Measurements from ENCODE around the gene TMEM45A.
"Not testable (repeated sequence)": the region's sequence is repeated elsewhere in the genome, so short reads cannot be mapped to it uniquely, and the experiment has no call there.

TMEM45A gene, protein sequence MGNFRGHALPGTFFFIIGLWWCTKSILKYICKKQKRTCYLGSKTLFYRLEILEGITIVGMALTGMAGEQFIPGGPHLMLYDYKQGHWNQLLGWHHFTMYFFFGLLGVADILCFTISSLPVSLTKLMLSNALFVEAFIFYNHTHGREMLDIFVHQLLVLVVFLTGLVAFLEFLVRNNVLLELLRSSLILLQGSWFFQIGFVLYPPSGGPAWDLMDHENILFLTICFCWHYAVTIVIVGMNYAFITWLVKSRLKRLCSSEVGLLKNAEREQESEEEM

DNA sequence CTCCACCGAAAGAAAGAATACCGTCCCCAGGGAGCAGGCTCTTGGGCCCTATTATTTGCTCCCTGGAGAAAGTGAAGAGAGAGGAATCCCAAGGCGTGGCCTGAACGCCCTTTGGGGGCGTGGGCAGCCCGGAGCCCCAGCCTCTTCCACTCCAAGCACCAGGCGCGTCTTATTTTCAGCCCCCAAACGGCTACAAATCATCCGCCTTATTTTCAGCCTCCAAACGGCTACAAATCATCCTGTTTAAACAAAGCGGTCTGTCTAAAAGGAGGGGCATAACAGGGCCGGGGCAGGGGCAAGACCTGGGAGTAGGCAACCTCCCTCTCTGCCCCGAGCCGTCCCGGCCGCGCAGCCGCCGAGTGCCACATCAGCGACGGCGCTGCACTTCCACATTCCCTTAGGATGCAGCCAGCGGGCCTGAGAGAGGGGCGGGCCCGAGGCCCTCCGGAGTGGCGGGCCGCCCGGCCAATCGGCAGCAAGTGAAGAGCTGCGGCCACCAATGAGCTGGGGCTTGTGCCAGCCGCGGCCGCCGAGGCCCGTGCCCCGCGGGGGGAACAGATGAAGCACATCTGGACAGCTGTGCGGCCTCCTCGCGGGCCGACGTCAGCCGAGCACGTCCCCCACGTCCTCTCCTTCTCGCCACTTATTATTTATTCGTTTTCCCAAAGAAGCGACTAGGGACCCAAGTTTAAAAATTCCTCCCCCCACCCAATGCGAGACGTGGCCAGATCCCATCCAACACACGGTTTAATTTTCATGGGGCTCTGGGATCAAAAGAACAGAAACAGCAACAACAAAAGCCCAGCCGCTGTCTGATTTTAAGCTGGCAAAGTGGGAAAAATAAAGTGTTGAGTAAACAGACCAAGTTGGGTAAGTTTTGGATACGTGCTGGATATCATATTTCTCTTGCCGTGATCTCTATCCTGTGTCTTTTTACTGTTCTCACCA is at the start of gene TMEM45A:
TMEM45A (plus strand) TSS at position 561 of the 948 bp plus-strand sequence. CDS start 62,593 bp downstream, outside the sequence.
- DNase-seq, result peak; percentile 26 to 73 (median 58)

DNA sequence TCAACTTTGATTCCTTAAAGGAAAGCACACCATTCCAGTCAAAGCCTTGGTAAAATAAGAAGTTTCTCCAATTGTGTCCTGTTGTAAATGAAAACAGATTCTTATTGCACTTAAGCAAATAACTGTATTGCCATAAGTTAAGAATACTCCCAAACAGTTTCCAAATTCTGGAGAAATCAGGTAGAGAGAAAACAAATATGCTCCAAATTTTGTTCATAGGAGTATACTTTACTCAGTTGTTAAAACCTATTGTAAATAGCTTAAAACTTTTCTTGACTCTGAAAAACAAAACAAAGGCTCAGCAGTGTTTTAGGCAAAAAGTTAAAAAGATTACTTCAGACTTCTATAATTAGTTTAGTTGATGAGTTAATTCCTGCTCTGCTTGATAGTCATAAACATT is 48.7 kb upstream of the TMEM45A start:
- DNase-seq, result no peak

GRCh38 chr3:100447067-100447466 is 45.4 kb upstream of the TMEM45A start:
- DNase-seq, result not testable (repeated sequence)

DNA sequence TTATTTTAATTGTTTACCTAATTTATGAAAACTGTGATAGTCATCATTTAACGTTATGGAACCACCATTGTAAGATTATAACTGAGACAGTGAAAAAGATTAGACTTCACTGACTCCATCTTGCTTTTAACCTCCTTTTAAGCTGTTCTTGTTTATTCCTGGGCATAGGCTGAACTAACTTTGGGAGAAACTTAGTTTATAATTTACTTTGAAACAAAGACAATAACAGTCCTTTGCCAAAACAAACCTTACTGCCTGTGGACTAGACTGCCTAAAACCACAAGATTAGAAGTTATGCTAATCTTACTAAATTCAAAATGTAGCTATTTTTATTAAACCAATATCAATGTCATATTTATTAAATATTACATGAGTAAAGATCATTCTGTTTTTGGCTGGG is 44.3 kb upstream of the TMEM45A start:
- no peak for DNase-seq

DNA sequence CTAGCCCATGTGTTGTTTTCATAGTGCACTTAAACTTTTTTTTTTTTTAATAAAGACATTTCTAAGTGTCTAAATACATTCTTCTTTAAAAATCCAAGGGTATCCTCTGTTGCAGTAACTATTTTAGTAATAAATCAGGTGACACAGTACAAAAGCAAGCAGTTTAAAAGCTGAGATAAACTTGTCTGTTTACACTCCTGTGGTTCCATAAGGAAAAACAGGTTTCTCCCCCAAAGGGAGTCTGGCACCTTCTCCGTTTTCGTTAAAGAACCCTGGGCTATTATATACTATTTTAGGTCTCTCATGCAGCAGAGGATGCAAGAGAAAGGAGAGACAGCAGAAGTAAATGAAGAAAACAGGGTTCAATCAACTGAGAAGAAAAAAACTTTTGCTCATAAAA is 43.2 kb upstream of the TMEM45A start:
- no peak for DNase-seq

DNA sequence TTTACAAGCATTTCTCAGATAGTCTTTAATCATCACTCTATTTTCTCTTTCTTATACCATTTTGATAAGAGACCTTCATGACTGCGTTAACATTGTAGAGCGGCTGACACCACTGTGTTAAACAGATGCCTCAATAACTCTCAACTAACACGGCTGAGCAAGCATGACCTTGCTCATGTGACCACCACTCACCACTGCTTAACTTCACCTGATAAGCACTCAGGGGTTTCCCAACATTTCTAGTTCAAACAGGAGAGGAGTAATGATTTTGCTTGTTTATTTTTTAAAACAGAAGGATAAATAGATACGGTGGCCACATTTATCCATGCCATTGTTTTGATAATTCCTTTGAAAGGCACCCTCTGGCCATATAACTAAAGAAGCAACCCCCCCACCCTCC is 37.7 kb upstream of the TMEM45A start:
- DNase-seq, result no peak

DNA sequence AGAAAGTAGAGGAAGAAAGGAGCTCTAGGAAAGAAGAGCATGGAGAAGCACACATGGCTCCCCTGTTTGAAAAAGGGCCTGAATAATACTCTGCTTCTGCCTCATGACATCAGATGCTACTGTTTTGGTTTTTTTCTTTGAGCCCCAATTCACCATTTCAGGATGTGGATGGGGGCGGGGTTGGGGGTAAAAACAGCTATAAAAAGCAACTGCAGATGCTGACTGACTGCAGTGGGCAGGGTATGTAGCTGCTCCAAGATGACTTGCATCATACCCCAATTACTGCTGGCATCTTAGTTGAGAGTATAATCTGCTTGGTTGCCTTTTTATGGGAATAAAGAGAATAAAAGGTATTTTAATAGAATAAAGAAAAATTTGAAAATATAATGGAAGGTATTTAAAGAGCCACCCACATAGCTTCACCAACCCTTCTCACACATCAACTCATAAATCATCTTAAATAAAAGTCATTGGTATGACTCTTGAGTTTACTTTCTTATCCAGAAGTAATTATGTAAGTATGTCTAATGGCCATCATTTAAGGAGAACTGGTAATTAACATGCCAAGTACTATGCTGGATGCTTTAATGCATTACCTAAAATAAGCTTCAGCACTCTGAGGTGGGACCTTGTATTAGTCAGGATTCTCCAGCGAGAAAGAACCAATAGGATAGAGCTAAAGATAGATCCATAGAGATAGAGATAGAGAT is 36.4 kb upstream of the TMEM45A start:
- DNase-seq, result no peak

- no peak for DNase-seq
Observed at GRCh38 chr3:100456745-100457144, 35.7 kb upstream of the TMEM45A start.

GRCh38 chr3:100457811-100458210 is 34.6 kb upstream of the TMEM45A start:
- DNase-seq, result no peak

DNA sequence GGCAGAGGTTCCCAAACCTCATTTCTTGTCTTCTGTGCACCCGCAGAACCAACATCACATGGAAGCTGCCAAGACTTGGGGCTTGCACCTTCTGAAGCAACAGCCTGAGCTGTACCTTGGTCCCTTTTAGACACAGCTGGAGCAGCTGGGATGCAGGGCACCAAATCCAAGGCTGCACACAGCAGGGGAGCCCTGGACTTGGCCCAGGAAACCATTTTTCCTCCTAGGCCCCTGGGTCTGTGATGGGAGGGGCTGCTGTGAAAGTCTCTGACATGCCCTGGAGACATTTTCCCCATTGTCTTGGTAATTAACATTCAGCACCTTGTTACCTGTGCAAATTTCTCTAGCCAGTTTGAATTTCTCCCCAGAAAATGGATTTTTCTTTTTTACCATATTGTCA is 33.6 kb upstream of the TMEM45A start:
- DNase-seq, result no peak

DNA sequence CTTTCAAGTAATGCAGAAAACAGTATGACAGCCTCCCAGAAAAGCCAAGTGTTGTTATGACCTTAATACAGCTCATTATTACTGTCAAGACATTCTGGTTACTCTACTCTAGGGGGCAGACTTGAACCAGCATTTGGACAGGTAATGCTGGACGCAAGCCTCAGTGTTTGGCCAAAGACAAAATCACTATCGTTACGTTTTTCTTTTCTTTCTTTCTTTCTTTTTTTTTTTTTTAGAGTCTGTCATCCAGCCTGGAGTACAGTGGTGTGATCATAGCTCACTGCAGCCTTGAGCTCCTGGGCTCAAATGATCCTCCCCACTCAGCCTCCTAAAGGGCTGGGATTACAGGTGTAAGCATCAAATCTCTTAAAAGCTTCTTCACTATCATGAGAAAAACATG is 29.4 kb upstream of the TMEM45A start:
- no peak for DNase-seq

- no peak for DNase-seq
Observed at GRCh38 chr3:100463646-100464155, 28.7 kb upstream of the TMEM45A start.

DNA sequence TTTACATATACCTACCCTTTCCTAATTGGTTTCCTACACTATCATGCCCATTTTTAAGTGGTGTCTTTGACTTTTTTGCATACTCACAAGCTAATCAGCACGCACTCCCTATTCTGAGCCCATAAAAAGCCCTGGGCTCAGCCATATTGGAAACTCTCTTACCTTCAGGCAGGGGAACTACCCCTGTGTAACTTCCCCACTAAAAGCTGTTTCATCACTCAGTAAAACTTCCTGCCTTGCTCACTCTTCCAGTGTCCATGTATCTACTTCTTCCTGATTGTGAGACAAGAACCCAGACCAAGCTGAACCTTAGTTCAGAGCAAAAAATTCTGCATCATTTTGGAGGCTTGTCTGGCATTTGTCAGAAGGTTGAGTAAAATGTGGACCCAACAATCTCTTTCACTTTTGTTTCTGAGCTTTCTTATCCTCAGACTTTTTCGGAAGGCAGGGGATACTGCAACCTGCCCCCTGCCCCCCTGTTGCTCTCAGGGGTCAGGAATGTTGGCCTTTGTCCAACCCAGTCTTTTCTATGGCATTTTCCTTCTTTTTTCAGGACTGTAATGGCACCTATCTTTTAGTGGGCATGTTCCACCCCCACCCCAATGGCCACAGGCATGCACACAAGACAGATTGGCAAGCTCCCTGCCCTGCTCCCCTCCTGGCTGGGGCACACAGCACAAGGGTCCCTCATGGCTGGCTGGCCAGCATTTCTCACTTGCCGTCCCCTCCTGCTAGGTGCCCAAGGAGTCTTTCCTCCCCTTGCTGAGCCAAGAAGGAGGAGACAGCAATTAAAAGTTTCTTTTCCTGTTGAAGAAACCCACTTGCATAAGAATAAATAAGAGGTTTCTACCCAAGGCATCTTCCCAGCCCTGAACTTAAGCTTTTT is 26.3 kb upstream of the TMEM45A start:
- DNase-seq, result no peak

DNA sequence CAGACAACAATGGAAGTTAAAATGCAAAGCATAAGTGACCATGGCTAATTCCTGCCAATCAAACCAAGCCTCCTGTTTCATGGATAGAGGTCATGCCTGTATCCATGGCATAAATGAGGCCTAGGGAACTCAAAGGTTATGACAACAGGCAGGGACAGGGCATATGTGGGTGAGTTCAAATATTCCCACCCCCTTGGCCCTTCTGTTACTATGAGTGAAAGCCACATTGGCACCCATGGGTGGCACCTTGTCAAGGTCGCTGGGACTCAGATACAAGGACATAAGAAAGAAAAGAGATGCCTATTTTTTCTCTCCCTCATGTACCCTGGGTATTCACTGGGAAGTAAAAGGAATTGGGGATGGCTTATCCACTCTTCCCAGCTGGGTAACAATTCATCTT is 25.3 kb upstream of the TMEM45A start:
- DNase-seq, result no peak

DNA sequence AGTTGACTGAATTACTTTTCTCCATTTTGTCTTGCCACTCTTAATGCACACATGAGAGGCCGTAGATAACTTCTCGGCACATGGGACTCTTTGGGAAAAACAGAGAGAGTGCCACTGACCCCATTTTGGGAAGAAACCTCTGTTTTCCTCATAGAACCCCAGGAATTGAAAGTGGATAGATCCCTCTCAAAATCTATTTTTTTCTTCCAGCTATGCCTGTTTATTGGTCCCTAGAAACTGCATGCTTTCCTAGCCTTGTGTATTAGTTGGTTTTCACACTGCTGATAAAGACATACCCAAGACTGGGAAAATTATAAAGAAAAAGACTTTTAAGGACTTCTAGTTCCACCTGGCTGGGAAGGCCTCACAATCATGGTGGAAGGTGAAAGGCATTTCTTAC is 23.7 kb upstream of the TMEM45A start:
- no peak for DNase-seq

GRCh38 chr3:100470951-100471350 is 21.5 kb upstream of the TMEM45A start:
- no peak for DNase-seq

- no peak for DNase-seq
Observed at GRCh38 chr3:100471444-100471843, 21.0 kb upstream of the TMEM45A start.

DNA sequence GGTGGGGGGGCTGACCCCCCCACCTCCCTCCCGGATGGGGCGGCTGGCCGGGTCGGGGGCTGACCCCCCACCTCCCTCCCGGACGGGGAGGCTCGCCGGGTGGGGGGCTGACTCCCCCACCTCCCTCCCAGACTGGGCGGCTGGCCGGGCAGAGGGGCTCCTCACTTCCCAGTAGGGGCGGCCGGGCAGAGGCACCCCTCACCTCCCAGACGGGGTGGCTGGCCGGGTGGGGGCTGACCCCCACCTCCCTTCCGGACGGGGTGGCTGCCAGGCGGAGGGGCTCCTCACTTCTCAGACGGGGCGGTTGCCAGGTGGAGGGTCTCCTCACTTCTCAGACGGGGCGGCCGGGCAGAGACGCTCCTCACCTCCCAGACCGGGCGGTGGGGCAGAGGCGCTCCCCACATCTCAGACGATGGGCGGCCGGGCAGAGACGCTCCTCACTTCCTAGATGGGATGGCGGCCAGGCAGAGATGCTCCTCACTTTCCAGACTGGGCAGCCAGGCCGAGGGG is 14.5 kb upstream of the TMEM45A start:
- DNase-seq, result not testable (repeated sequence)

- DNase-seq, result not testable (repeated sequence)
Observed at GRCh38 chr3:100478521-100478920, 13.9 kb upstream of the TMEM45A start.

- DNase-seq, result no peak
Observed at GRCh38 chr3:100480081-100480480, 12.3 kb upstream of the TMEM45A start.

DNA sequence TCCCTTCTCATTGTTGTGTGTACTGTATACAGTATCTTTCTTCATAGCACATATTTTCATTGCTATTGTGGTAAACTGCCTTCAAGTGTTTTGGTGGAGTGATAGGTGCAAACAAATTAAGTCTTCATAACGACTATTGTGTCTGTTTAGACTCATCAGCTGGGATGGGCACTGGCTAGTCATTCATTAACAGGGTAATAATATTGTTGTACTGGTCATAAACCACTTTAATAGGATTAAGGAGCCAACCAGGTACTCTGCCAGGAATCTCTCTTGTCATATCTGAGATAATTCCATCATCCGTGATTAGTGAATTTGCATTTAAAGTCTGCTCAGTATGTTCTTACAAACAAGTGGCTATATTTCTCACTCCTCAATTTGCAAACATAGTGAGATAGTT is 10.2 kb upstream of the TMEM45A start:
- DNase-seq, result no peak

GRCh38 chr3:100483529-100483928 is 8.9 kb upstream of the TMEM45A start:
- DNase-seq, result no peak

Data from stimulated activated naive CD4-positive, alpha-beta T cell (primary cell).